GM21723 (cell line): ENCODE results near the gene UBAC2.

Experiments
- ATAC-seq: cut with Tn5 transposase; IDR thresholded peaks from one replicate; pipeline ENCODE4 v1.9.1; 2021; ENCODE audit warnings: mild to moderate bottlenecking, moderate library complexity; ENCODE audit not compliant: unreplicated experiment

The UBAC2 gene

DNA sequence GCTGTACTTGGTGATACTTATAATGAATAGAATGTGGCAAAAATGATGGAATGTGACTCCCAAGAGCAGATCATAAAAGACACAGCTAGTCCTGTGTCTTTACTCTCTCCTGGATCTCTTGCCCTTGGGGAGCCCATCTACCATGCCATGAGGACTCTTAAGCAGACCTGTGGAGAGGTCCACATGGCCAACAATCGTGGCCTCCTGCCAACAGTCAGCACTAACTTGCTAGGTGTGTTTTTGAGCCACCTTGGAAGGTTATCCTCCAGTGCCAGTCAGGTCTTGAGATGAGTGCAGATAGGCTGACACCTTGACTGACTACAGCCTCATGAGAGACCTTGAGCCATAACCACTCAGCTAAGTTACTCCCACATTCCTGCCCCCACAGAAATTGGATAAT lies 128.8 kb downstream of the UBAC2 start:
- no peak for ATAC-seq

DNA sequence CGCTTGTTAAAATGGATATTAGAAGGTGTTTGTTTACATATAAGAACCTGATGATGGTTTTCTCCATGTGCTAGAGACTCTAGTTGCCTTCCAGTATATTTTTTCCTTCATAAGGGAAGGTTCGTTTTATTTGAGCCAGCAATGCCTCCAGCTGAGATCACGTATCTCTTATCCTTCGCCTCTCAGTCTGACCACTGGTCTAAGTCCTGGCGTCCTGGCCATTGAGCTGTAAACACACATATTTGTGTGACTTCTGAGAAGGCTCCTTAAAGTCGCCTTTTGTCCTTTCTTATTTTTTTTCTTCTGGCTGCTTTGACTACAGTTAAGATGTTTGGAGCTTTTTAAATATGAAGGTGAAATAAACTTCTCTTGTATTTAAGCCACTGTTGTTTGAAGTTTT lies 130.3 kb downstream of the UBAC2 start:
- ATAC-seq = no peak

DNA sequence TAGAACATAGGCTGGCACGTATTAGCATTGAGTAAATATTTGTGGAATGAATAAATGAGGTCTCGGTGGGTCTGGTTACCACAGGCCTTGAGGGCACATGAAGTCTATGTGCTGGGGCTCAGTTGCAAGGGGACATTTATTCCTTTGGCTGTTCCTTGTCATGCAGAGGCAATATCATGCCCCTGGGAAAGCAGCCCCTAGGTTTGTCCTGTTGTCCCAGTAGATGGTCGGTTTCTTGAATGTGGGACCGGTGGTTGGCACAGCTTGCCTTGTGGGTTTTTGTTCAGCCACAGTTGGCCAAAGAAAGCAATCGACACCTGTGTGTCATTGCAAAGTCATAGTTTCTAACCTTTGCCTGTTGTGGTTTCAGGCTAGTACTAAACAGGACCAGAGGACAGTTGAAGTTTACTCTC lies 131.2 kb downstream of the UBAC2 start:
- ATAC-seq = peak; percentile 93

DNA sequence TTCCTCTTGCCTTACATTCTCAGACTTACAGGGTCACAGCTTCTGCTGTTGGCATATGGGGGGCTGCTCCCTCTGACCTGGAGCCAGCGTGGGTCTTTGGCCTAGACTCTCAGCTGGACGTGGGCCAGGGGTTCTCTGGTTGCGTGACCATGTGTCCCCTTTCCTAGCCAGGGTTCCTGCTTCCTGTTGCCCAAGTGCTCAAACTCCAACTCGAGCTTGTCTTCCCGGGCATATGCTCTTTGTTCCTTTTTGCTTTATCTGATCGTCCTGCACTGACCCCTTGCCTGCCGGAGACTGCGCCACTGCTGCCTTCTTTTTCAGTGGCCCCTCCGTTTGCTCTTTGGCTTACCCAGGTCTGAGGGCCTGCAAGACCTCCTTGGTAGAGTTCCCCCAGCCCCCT lies 131.8 kb downstream of the UBAC2 start:
- peak; percentile 25 for ATAC-seq

DNA sequence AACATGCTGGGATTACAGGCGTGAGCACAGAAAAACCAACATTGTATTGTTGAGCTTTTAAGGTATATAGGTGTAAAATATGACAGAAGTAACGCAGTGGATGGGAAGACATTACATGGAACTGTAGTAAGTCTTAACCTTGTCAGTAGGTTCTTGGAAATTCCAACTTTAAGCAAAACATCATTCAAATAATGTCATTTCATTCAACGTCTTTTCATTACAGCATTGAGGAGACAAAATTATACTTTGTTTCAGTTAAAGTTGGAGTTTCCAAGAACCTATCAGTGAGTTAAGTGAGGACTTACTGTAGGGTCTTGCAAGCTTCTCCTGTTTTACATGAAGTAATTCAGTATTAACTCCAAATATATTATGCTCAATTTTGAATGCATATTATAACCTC lies 133.6 kb downstream of the UBAC2 start:
- ATAC-seq = no peak

DNA sequence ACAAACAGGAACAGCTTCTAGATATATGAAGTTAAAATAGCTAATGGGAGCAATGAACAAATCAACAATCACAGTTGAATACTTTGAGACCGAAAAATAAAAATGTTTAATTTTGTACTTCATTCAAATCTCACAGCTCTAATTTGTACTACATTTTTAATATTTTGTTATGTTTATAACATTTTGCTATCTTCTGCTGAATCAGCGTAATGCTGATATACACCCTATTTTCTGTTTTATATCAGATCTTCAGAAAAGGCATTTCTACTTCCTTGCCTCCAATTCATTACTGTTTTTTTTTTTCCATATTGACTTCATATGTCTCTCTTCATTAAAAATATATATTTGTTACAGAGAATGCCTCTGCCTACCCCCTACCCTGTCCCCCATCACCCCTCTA lies 134.4 kb downstream of the UBAC2 start:
- no peak for ATAC-seq

DNA sequence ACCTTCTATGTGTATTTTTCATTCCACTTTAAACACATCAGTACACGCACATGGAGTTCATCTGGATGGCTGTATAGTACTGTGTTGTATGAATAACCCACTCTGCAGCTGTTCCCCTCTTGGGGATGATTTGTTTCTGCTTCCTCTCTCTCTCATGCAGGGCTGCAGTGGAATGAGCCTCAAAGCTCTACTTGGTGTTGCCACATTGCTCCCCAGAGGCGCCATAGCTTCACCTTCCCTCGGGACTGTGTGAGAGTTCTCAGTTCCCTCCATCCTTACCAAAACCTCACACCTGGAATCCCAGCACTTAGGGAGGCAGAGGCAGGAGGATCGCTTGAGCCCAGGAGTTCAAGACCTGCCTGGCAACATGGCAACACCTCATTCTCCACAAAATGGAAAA lies 134.9 kb downstream of the UBAC2 start:
- peak; percentile 63 for ATAC-seq

DNA sequence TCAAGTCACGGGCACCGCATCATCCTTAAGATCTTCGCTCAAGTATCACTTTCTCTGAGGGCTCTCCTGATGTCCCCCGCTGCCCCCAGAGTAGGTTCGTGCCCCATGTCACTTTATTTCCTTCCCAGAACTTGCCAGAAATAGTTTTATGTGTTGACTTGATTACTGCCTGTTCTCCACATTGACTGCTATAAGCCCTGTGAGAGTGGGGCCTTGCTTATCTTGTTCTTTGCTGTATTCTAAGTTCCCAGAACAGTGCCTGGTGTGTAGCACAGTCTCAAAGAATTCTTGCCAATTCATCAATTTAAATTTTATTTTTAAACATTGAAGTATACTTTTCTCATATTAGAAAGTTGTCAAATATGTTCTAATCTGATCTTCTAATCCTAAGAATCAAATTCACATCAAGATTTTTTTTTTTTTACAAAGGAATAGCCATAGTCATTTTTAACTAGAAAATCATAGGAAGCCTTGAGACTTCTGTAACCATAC lies 138.6 kb downstream of the UBAC2 start:
- no peak for ATAC-seq

DNA sequence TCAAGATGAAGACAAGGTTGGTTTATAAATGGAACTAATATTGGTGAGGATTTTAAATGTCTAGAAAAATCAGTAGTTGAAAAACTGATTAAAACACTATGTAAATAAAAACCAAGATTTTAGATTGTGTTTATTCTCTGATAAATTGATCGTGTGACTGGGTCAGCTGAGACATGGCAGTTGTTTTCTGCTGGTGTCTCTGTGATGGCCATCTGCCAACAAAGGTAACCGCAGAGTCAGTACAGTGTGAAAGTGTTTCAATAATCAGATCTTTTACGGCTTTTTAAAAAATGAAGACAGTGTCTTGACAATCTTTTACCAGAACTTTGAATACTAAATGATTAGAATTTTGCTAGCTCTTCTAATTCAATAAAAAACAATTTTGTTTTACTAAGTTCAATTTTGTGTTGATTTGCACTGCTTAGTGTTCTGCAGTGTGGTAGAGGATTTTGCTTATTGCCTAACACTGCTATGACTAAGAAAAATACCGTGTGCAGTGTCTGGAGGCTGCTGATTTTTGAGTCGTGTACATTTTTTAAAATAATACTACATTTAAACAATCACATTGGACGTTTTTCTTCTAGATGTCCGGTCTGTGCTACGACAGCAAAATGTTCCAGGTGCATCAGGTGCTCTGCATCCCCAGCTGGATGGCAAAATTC lies 139.2 kb downstream of the UBAC2 start:
- ATAC-seq = no peak

DNA sequence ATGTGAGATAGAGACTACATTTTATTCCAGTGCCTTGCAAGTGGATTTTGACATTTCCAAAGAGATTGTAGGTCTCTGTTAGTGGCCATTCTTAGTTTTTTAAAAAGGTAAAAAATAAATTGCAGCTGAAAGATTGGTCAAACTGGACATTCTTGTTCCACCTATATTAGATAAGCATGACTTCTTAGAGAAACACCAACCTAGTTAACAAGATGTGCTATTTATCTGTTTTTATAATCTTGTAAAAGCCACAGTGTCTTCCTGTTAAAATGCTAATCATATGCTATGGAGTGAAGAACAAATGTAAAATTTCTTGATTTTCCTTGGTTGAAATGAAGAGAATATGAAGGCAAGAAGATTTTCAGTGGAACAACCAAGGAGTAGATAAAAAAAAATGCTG lies 140.0 kb downstream of the UBAC2 start:
- ATAC-seq = no peak

DNA sequence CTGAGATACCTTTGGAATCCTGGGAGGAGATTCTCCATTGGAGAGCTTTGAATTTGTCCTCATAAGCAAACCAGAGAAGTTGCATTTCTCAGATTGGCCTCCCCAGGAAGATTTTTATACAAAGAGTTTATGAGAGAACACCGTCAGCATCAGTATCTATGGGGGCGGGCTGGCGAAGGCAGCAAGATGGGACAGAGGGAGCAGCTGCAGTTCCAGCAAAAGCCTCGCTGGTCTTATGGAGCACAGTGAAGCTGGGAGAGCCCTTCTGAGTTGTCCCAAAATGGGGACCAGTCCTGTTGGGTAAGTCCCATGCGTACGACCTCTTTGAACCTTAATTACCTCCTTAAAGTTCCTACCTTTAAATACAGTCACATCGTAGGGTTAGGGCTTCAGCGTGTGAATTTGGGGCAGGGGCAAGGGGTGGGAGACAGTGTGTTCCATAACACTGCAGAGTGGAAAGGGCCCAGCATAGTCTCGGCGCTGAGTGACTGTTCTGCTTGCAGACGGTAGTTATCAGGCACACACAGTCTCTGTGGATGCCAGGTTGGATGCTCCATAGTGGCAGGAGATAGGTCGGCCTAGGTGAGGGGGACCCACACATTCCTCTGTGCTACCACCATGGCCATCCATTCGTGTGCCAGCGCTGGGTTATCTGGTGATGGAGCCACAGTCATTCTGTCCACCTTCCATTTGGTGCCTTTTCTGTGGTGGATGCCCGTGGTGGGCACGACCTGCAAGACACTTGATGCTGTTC lies 141.5 kb downstream of the UBAC2 start:
- ATAC-seq = no peak

DNA sequence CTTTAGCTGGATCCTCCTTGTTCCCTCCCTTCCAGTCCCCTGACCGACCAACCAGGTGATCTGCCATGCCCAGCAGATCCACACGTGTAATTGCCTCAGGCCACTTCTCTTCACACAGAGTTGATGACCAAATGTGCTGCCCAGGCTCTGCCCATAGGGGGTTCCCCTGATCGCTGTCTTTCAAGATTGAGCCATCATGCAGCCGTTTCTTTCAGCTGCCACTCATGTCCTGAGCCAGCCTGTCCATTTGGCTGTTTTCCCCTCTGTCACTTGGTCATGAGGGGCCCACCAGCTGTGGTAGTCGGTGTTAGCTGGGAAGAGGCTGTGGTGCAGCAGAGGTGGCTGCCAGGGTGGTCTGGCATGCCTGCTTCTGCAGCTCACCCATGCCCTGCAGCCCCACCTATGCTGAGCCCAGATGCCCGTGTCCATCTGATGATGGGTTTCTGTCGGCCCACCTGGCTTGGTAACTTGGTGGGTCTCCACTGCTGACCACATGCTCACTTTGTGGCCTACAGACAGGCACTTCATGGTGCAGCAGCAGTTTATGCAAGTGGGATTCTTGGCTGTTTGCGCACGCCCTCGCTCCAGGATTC lies 142.2 kb downstream of the UBAC2 start:
- no peak for ATAC-seq

DNA sequence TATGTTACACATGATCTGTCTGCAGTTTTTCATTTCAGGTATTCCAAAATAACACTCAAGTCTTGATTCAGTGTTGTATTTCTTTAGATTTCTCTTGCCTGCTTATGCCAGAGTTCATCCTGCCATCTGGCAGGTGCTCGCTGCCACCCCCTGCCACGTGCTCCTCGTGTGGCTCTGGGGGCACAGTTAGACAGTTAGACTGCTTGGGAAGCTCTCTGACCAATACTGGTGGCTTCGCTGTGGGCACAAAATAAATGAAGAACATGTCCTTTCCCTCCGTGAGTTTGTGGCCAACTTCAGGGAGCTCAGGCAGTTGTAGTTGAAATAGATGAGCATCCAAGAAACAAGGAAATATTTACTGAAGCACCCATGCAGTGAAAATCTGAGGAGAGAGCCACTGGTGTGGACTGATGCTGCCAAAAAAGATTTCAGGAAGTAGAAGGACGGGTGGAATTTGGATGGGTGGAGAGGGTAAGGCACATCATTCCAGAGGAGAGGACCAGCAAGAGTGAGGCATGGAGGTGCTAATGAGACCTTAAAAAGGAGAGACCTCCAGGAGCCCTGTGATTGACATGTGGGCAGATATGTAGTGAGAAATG lies 144.1 kb downstream of the UBAC2 start:
- no peak for ATAC-seq

DNA sequence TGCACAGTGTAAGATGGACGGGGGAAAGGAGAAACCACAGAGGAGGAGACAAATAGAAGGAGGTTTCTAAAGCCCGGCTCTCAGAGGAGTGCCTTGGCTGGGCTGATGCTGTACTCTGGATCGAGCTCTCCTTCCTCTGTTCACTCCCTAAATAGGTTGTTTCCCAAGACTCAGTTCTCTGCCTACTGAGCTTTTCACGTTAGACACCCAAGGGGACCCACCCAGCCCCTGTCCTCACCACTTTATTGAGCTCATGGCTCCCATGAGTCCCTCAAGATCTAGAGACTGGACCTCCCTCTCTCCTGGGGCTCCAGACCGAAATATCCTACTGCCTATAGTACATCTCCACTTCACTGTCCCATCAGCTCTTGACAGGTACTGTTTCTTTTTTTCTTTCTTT lies 144.7 kb downstream of the UBAC2 start:
- no peak for ATAC-seq

DNA sequence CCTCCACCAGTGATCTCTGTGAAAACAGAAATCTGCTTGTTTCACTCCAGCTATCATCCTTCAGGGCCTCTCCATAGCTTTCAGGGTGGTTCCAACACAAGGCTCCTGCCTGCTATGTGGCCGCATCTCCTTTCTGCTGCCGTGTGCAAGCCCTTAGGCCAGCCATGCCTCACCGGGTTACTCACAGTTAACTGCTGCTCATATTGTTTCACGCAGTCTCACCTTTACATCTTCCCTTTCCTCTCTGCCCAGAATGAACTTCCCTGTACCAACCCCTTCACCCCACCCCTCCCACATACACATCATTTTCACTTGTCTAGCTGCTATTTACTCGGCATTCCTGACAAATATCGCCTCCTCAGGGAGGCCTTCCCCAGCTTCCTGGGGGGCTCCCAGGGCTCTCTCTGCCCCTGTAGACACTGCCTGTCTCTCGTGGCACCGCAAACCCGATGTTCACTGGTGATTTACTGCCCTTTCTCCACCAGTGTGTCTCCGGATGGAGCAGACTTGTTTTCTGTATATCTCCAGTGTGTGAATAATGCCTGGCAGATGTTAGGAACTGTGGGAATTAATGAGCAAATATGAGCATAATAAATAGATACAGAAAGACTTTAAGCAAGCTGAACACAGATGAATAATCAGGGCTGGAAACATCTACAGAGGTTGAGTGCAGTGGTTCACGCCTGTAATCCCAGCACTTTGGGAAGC lies 145.8 kb downstream of the UBAC2 start:
- no peak for ATAC-seq

DNA sequence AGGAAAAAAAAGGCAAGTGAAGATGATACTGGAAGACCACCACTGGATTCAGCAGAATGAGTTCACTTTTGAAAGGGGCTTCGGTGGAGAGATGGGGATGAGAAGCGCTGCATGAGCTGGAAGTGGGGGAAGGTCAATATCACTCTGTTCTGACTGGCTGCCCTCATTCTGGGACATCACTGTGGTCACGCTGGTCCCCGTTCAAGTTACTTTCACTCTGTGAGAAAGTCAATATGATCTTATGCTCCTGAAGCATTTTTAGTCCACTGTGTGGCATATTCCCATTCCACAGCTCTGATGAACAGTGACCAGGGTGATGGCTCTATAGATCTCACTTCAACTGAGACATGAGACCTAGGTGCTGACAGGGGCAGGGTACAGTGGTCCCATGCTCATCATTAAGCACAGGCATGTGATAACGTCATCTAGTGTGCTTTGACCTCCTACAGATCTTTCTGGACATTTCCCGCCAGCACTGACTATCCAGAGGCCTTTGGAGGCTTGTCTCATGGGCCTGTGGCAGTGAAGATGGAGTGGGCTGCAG lies 146.8 kb downstream of the UBAC2 start:
- peak; percentile 5 for ATAC-seq

DNA sequence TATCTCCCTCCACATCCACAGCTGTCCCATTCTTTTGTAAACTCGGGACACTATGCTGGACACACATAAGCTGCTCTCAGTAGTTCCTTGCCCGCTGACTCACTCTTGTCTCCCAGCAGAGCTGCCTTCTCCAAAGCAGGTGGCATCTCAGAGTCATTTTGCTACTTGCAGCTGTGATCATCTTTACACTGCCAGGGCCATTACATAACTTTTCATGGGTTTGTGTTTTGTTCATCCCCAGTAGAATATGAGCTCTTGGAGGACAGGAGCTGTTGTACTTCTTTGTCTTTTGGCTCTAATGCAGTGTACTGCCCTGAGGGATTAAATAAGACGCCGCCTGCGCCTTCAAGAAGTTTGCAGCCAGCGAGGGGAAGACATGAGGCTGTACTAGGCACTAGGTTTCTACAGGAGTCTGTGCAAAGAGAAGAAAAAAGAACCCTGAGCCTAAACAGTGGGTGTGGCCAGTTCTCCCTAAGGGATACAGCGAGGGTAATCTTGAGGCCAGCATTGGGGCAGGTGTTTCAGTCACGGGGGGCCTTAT lies 147.3 kb downstream of the UBAC2 start:
- peak; percentile 59 for ATAC-seq

DNA sequence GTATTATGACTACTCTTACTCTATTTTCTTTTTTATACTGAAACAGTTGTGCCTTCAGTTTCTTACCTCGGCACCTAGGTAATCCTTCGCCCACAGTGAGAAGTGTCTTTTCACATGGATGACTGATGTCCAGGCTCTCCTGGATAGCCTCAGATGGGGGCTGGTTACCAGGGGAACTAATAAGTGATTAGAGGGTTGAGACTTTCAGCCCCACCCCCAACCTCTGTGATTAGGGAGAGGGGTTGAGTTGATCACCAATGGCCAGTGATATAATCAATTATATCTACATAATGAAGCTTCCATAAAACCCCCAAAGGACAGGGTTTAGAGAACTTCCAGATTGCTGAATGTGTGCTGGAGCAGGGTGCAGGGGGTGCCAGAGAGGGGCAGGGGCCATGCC lies 149.5 kb downstream of the UBAC2 start:
- no peak for ATAC-seq

DNA sequence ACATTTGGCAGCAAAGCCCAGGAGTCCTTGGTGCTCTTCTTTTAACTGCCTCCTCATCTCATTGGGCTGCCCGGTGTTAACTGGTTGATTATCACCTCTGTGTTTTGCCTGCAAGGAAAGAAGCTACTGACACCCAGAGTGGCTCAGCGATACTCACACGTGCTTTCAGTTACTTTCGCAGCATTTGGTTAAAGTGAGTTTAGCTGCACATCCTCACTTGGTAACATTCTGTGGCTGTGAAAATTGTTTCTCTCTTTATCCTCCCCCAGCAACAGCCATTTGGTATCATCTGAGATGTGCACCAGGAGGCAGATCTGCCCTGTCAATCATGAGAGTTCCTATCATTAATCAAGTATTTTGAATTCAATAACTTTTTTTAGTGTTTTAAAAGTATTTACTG lies 151.1 kb downstream of the UBAC2 start:
- ATAC-seq = peak; percentile 39
